IMR-90 (cell line): ENCODE measurements around the gene SLC30A7.

Experiments used
- POLR2A ChIP-seq: IDR thresholded peaks from 2 replicates; pipeline ENCODE4 v1.6.1; 2012; ENCODE audit warnings: mild to moderate bottlenecking, low read depth, low read length
- TF ChIP-seq, protein P1 (sequence below): conservative IDR thresholded peaks from 2 replicates; pipeline ENCODE4 v1.5.1; 2012; ENCODE audit warnings: mild to moderate bottlenecking, low read depth, low read length, improper control_type of control experiment
- TF ChIP-seq, protein P2 (sequence below): fragments of 150-350 bp; IDR thresholded peaks from 2 replicates; pipeline ENCODE4 v1.6.1; 2017; ENCODE audit warnings: mild to moderate bottlenecking, antibody characterized with exemption, low read length, low read depth

DNA sequence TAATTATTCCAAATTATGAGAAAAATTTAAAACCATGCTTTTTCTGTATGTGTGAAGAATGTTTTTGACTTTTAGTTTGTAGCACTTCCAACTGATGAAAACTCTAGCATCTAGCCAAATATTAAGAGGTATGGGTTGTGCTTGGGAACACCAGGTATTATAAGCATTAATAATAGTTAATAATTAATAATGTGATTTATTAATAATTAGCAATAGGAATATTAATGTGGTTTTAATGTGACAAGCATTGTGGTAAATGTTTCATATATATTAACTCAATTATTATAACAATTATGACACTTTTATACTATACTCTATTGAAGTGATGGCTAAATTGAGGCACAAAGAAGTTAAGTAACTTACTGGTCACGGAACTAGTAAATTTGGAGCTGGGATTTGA is 7.9 kb downstream of the SLC30A7 start:
- TF ChIP-seq, protein P1, sequence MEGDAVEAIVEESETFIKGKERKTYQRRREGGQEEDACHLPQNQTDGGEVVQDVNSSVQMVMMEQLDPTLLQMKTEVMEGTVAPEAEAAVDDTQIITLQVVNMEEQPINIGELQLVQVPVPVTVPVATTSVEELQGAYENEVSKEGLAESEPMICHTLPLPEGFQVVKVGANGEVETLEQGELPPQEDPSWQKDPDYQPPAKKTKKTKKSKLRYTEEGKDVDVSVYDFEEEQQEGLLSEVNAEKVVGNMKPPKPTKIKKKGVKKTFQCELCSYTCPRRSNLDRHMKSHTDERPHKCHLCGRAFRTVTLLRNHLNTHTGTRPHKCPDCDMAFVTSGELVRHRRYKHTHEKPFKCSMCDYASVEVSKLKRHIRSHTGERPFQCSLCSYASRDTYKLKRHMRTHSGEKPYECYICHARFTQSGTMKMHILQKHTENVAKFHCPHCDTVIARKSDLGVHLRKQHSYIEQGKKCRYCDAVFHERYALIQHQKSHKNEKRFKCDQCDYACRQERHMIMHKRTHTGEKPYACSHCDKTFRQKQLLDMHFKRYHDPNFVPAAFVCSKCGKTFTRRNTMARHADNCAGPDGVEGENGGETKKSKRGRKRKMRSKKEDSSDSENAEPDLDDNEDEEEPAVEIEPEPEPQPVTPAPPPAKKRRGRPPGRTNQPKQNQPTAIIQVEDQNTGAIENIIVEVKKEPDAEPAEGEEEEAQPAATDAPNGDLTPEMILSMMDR: no peak
- no peak for TF ChIP-seq POLR2A
- TF ChIP-seq, protein P2, sequence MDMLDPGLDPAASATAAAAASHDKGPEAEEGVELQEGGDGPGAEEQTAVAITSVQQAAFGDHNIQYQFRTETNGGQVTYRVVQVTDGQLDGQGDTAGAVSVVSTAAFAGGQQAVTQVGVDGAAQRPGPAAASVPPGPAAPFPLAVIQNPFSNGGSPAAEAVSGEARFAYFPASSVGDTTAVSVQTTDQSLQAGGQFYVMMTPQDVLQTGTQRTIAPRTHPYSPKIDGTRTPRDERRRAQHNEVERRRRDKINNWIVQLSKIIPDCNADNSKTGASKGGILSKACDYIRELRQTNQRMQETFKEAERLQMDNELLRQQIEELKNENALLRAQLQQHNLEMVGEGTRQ: no peak
